ENCODE results near the gene USP2.

USP2 gene

DNA sequence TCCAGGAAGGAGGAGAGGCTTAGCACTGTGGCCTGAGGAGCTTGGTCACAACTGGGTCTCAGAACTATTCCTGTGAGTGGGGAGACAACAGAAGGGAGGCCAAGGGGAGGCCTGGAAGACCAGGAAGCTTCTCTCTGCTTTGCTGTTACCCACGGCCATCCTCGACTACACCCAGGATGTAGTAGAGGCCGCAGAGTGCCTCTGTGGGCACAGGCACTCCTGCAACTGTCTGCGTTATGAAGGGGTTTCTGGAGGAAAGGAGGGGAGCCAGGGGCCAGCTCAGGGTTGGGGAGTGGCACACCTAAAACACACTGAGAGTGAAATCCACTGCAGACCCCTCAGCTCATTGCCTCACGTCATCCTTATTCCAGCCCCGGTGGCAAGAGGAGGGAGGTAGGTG is 31.2 kb downstream of the USP2 start:
- POLR2A ChIA-PET = no interaction called here
- no peaks in the 10 kb centered on the region for H3K9me3 ChIP-seq (ENCODE audit: control extremely low read depth in 1 of 5, control insufficient read depth in 4 of 5, insufficient read depth in 2 of 5, low read depth in 1 of 5, low read length in 4 of 5)
- 79% methylated on average over 6 of the region's 6 CpGs for WGBS (ENCODE audit: insufficient coverage)
- no peaks in the 10 kb centered on the region for H3K4me1 ChIP-seq (ENCODE audit: control extremely low read depth in 1 of 4, control insufficient read depth in 4 of 4, insufficient read depth in 4 of 4, low read length in 3 of 4)
- no peak overlapping the region for H3K27ac ChIP-seq (ENCODE audit: insufficient read depth in 1 of 2, low read depth in 1 of 2, low read length in 2 of 2, poor library complexity in 1 of 2, severe bottlenecking in 2 of 2)
- peaks cover 0 to 16% (median 8%) of the 10 kb centered on the region in 5 experiments for H3K27me3 ChIP-seq (replicated peaks in 2 of 5; ENCODE audit: control insufficient read depth in 4 of 5, insufficient read depth in 5 of 5, low read length in 4 of 5)
- CTCF ChIA-PET = interaction anchor here (0.8 to 1.2 kb wide), 3 partner anchors 13 to 29 kb away, joined by 3 to 4 read pairs (median 3); no protein-coding TSS in a partner anchor
- DNase-seq = no peak
- H3K36me3 ChIP-seq (ENCODE audit: control insufficient read depth in 4 of 4, insufficient read depth in 4 of 4, low read length in 3 of 4) = no peaks in the 10 kb centered on the region
- H3K4me3 ChIP-seq (ENCODE audit: control insufficient read depth in 1 of 7, extremely low read depth in 1 of 7, insufficient read depth in 4 of 7, low read depth in 2 of 7, low read length in 6 of 7) = no peak overlapping the region

DNA sequence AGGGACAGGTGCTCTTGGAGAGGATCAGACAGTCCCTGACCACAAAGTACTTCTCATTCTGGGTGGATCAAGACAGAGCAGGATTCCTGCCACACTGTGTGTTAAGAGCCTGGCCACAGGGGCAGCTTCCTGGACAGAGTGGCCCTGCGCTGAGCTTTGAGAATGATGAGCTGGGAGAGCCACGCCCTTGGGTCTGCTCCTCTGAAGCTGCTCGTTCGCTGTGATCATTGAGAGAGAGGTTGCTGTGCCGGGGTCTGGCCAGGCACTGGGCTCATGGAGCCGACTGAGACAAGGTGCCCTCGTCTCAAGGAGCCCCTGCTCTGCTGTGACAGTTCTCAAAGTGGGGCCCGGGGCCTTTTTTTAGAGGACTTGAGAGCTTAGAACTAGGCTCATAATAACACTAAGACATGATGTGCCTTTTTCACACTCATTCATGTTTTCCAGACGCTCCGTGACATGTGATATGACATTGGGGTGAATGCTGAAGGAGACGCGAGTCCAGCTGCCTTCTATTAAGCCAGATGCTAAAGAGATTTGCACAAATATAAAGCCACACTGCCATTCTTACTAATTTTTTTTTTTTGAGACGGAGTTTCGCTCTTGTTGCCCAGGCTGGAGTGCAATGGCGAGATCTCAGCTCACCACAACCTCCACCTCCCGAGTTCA is 33.4 kb downstream of the USP2 start:
- POLR2A ChIA-PET = no interaction called here

DNA sequence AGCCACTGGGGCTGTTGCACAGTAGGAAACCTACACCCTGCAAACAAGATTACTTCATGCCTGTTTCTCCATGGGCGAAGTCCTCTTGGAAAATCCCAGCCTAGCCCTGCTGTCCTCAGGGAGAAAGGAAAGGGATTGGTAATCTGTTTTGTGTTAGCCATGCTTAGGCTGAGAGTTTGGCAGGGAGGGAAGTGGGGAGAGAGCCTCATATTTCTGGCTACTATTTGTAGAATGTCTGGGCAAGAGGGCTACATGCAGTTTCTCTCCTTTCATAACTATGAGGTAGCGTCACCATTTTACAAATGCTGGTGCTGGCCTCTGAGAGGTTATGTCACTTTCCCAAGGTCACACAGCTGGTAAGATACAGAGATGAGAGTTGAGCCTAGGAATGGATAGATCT is 34.2 kb downstream of the USP2 start:
- H3K36me3 ChIP-seq (ENCODE audit: control insufficient read depth in 4 of 4, insufficient read depth in 4 of 4, low read length in 3 of 4) = no peaks in the 10 kb centered on the region
- H3K27ac ChIP-seq (ENCODE audit: insufficient read depth in 1 of 2, low read depth in 1 of 2, low read length in 2 of 2, poor library complexity in 1 of 2, severe bottlenecking in 2 of 2) = no peak overlapping the region
- 83% methylated on average over 1 of the region's 2 CpGs for WGBS (ENCODE audit: insufficient coverage)
- peaks cover 0 to 23% (median 5%) of the 10 kb centered on the region in 5 experiments for H3K27me3 ChIP-seq (replicated peaks in 2 of 5; ENCODE audit: control insufficient read depth in 4 of 5, insufficient read depth in 5 of 5, low read length in 4 of 5)
- no peak overlapping the region for H3K4me3 ChIP-seq (ENCODE audit: control insufficient read depth in 1 of 7, extremely low read depth in 1 of 7, insufficient read depth in 4 of 7, low read depth in 2 of 7, low read length in 6 of 7)
- POLR2A ChIA-PET = no interaction called here
- no peaks in the 10 kb centered on the region for H3K9me3 ChIP-seq (ENCODE audit: control extremely low read depth in 1 of 5, control insufficient read depth in 4 of 5, insufficient read depth in 2 of 5, low read depth in 1 of 5, low read length in 4 of 5)
- CTCF ChIA-PET = interaction anchor here (1.1 to 12.0 kb wide), 3 partner anchors 9 to 27 kb away, joined by 3 to 62 read pairs (median 4); no protein-coding TSS in a partner anchor
- no peak for DNase-seq
- H3K4me1 ChIP-seq (ENCODE audit: control extremely low read depth in 1 of 4, control insufficient read depth in 4 of 4, insufficient read depth in 4 of 4, low read length in 3 of 4) = no peaks in the 10 kb centered on the region

More for the DNA sequence above, 33.4 kb downstream of the USP2 start:
- H3K4me1 ChIP-seq (ENCODE audit: control extremely low read depth in 1 of 4, control insufficient read depth in 4 of 4, insufficient read depth in 4 of 4, low read length in 3 of 4) = no peaks in the 10 kb centered on the region
- DNase-seq = no peak
- no peak overlapping the region for H3K4me3 ChIP-seq (ENCODE audit: control insufficient read depth in 1 of 7, extremely low read depth in 1 of 7, insufficient read depth in 4 of 7, low read depth in 2 of 7, low read length in 6 of 7)
- CTCF ChIA-PET = interaction anchor here (0.9 to 1.6 kb wide), 3 partner anchors 25 to 64 kb away, joined by 4 to 5 read pairs (median 4); partner anchors contain the start of gene USP2
- H3K9me3 ChIP-seq (ENCODE audit: control extremely low read depth in 1 of 5, control insufficient read depth in 4 of 5, insufficient read depth in 2 of 5, low read depth in 1 of 5, low read length in 4 of 5) = no peaks in the 10 kb centered on the region
- H3K27me3 ChIP-seq (replicated peaks in 2 of 5; ENCODE audit: control insufficient read depth in 4 of 5, insufficient read depth in 5 of 5, low read length in 4 of 5) = peaks cover 0 to 15% (median 7%) of the 10 kb centered on the region in 5 experiments
- 93% methylated on average over 10 of the region's 16 CpGs for WGBS (ENCODE audit: insufficient coverage)
- no peak overlapping the region for H3K27ac ChIP-seq (ENCODE audit: insufficient read depth in 1 of 2, low read depth in 1 of 2, low read length in 2 of 2, poor library complexity in 1 of 2, severe bottlenecking in 2 of 2)
- no peaks in the 10 kb centered on the region for H3K36me3 ChIP-seq (ENCODE audit: control insufficient read depth in 4 of 4, insufficient read depth in 4 of 4, low read length in 3 of 4)

DNA sequence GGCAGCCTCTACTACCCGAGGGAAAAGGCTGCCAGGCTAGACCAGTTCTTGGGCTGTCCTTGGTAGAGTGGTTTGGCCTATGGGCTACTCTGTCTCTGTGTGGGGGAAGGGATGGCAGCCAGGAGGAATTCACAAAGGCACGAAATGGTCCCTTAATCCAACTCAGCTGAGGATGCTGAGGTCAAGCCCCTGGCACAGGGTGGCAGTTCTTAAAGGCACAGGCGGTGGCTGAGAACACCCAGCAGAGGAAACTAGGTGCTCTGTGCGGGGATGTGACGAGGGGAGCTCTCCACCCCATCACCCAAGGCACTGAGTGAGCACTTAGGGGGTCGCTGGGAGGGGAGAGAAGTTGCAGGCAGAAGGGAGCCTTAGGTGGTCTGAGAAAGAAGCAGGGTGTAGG is 34.9 kb downstream of the USP2 start, which contains the start of gene MFRP:
Gene MFRP, minus strand, starts transcription at position 101 of the 400 bp plus-strand sequence. CDS start 192 bp downstream, outside the sequence.
- 56% methylated on average over 1 of the region's 6 CpGs for WGBS (ENCODE audit: insufficient coverage)
- POLR2A ChIA-PET = no interaction called here
- CTCF ChIA-PET = interaction anchor here (1.1 to 12.0 kb wide), 4 partner anchors 10 to 27 kb away, joined by 3 to 62 read pairs (median 4); no protein-coding TSS in a partner anchor

DNA sequence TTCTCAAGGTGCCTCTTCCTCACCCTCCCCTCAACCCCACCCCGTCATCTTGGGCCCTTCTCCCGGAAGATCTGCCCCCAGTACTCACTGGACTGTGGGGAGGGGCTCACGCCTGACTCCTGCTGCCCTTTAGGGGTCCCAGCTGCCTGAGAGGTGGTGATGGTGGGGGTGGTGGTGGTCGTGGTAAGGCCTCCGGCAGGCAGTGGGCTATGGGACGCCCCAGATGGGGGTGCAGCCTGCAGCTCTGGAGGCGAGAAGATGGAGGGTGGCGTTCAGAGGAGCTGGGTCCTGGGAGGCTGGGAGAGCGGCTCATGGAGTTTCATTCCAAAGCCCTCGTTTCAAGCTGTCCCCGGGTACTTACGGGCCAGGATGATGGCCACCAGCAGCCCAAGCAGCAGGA is 35.8 kb downstream of the USP2 start:
- H3K9me3 ChIP-seq (ENCODE audit: control extremely low read depth in 1 of 5, control insufficient read depth in 4 of 5, insufficient read depth in 2 of 5, low read depth in 1 of 5, low read length in 4 of 5) = no peaks in the 10 kb centered on the region
- H3K27me3 ChIP-seq (replicated peaks in 2 of 5; ENCODE audit: control insufficient read depth in 4 of 5, insufficient read depth in 5 of 5, low read length in 4 of 5) = peaks cover 0 to 39% (median 15%) of the 10 kb centered on the region in 5 experiments
- 91% methylated on average over 9 of the region's 12 CpGs for WGBS (ENCODE audit: insufficient coverage)
- no peak for DNase-seq
- peaks cover 0 to 10% (median 9%) of the 10 kb centered on the region in 4 experiments for H3K4me1 ChIP-seq (ENCODE audit: control extremely low read depth in 1 of 4, control insufficient read depth in 4 of 4, insufficient read depth in 4 of 4, low read length in 3 of 4)
- H3K4me3 ChIP-seq (ENCODE audit: control insufficient read depth in 1 of 7, extremely low read depth in 1 of 7, insufficient read depth in 4 of 7, low read depth in 2 of 7, low read length in 6 of 7) = no peak overlapping the region
- H3K36me3 ChIP-seq (ENCODE audit: control insufficient read depth in 4 of 4, insufficient read depth in 4 of 4, low read length in 3 of 4) = no peaks in the 10 kb centered on the region
- ChIA-PET CTCF (interaction anchor here (1.0 to 12.0 kb wide), 4 partner anchors 11 to 129 kb away, joined by 3 to 62 read pairs (median 12); no protein-coding TSS in a partner anchor), POLR2A (no interaction called here)
- H3K27ac ChIP-seq (ENCODE audit: insufficient read depth in 1 of 2, low read depth in 1 of 2, low read length in 2 of 2, poor library complexity in 1 of 2, severe bottlenecking in 2 of 2) = no peak overlapping the region

More for the DNA sequence above, 34.9 kb downstream of the USP2 start, which contains the start of gene MFRP:
- Histone ChIP-seq H3K4me1 (ENCODE audit: control extremely low read depth in 1 of 4, control insufficient read depth in 4 of 4, insufficient read depth in 4 of 4, low read length in 3 of 4) (peaks cover 0 to under 1% (median under 1%) of the 10 kb centered on the region in 4 experiments), H3K4me3 (ENCODE audit: control insufficient read depth in 1 of 7, extremely low read depth in 1 of 7, insufficient read depth in 4 of 7, low read depth in 2 of 7, low read length in 6 of 7) (no peak within 1 kb of the TSS), H3K27ac (ENCODE audit: insufficient read depth in 1 of 2, low read depth in 1 of 2, low read length in 2 of 2, poor library complexity in 1 of 2, severe bottlenecking in 2 of 2) (no peak within 1 kb of the TSS), H3K36me3 (ENCODE audit: control insufficient read depth in 4 of 4, insufficient read depth in 4 of 4, low read length in 3 of 4) (no peaks in the 10 kb centered on the region), H3K27me3 (replicated peaks in 2 of 5; ENCODE audit: control insufficient read depth in 4 of 5, insufficient read depth in 5 of 5, low read length in 4 of 5) (peaks cover 0 to 30% (median 9%) of the 10 kb centered on the region in 5 experiments), H3K9me3 (ENCODE audit: control extremely low read depth in 1 of 5, control insufficient read depth in 4 of 5, insufficient read depth in 2 of 5, low read depth in 1 of 5, low read length in 4 of 5) (no peaks in the 10 kb centered on the region)
- no peak for DNase-seq

DNA sequence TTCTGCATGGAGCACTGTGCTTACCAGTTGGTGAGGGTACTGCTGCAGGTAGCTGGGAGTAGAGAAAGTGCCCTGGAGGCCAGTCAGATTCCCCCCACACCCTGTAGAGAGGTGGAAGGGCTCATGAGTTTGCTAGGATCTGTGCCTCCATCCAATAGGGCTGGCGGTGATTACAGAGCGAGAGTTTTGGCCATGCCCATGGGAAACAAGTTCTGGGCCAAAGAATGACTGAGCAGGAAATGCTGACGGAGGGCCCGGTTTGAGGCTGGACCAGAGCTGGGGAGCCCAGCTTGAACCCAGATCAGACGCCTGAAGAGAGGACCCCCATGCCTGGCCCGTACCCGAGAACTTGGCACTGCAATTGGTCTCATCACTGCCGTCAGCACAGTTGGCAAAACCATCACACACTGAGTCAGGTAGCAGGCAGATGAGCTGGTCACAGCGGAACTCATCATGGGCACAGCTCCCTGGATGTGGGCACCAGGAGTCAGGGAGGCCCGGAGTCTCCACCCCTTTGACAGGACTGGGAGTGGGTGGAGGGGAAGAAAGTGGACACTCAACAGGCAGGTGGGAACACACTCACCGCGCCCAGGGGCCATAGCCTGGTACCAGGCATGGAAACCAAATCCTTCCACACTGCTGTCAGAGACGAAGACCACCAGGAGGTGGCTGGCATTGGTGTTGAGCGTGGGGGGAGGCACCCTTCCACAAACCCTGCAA is 37.0 kb downstream of the USP2 start:
- H3K4me1 ChIP-seq (ENCODE audit: control extremely low read depth in 1 of 4, control insufficient read depth in 4 of 4, insufficient read depth in 4 of 4, low read length in 3 of 4) = peaks cover 0 to 22% (median 21%) of the 10 kb centered on the region in 4 experiments
- H3K27me3 ChIP-seq (replicated peaks in 2 of 5; ENCODE audit: control insufficient read depth in 4 of 5, insufficient read depth in 5 of 5, low read length in 4 of 5) = peaks cover 0 to 51% (median 18%) of the 10 kb centered on the region in 5 experiments
- H3K27ac ChIP-seq (ENCODE audit: insufficient read depth in 1 of 2, low read depth in 1 of 2, low read length in 2 of 2, poor library complexity in 1 of 2, severe bottlenecking in 2 of 2) = no peak overlapping the region
- CTCF ChIA-PET = interaction anchor here (2.0 to 12.0 kb wide), 3 partner anchors 12 to 29 kb away, joined by 14 to 62 read pairs (median 20); no protein-coding TSS in a partner anchor
- DNase-seq = no peak
- WGBS (ENCODE audit: insufficient coverage) = 84% methylated on average over 10 of the region's 14 CpGs
- H3K9me3 ChIP-seq (ENCODE audit: control extremely low read depth in 1 of 5, control insufficient read depth in 4 of 5, insufficient read depth in 2 of 5, low read depth in 1 of 5, low read length in 4 of 5) = no peaks in the 10 kb centered on the region
- H3K36me3 ChIP-seq (ENCODE audit: control insufficient read depth in 4 of 4, insufficient read depth in 4 of 4, low read length in 3 of 4) = no peaks in the 10 kb centered on the region
- no peak overlapping the region for H3K4me3 ChIP-seq (ENCODE audit: control insufficient read depth in 1 of 7, extremely low read depth in 1 of 7, insufficient read depth in 4 of 7, low read depth in 2 of 7, low read length in 6 of 7)
- POLR2A ChIA-PET = no interaction called here
